ENCODE measurements around the gene DCLRE1B.

Gene DCLRE1B

DNA sequence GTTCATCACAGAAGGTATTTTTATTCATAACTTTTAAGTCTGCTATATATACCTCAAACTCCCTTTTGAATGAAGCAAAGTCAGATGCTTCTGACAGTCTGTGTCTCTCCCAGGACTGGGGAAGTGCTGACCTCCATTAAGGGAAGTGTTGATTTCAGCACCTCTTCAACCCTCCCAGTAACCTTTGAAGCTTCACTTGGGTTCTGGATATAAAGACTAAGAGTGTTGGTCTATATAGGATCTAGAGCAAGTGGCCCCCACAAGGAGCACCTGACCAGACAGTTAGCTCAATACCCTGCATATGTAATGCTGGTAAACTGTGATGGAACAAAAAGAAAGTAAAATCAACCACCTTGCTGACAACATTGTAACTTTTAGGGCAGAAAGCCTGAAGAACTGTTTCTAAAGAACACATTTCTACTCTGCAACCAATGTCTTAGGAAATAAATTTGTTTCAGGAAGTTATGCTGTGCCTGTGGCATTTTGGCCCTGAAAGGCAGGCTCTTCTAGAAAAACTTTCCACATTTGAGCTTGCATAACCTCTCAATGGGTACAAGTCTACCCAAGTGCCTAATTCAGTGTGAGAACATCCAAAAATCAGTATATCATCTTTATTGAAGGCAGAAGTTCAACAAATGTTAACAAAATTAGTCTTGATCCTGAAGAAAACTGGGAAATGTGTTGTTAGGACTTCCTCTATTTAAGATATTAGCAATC lies 32.7 kb upstream of the DCLRE1B start:
- no peak for DNase-seq (ENCODE audit: low read depth, low spot score)
- in situ Hi-C loops (cut with HindIII; ENCODE audit: low sequenced_read_pairs): no loop called here
- H3K4me3 ChIP-seq (ENCODE audit: low read depth, low read length): no peak overlapping the region
- TF ChIP-seq, protein P1, sequence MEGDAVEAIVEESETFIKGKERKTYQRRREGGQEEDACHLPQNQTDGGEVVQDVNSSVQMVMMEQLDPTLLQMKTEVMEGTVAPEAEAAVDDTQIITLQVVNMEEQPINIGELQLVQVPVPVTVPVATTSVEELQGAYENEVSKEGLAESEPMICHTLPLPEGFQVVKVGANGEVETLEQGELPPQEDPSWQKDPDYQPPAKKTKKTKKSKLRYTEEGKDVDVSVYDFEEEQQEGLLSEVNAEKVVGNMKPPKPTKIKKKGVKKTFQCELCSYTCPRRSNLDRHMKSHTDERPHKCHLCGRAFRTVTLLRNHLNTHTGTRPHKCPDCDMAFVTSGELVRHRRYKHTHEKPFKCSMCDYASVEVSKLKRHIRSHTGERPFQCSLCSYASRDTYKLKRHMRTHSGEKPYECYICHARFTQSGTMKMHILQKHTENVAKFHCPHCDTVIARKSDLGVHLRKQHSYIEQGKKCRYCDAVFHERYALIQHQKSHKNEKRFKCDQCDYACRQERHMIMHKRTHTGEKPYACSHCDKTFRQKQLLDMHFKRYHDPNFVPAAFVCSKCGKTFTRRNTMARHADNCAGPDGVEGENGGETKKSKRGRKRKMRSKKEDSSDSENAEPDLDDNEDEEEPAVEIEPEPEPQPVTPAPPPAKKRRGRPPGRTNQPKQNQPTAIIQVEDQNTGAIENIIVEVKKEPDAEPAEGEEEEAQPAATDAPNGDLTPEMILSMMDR (IDR thresholded peaks at IDR 0.05; ENCODE audit: low read depth, low read length): no peak

DNA sequence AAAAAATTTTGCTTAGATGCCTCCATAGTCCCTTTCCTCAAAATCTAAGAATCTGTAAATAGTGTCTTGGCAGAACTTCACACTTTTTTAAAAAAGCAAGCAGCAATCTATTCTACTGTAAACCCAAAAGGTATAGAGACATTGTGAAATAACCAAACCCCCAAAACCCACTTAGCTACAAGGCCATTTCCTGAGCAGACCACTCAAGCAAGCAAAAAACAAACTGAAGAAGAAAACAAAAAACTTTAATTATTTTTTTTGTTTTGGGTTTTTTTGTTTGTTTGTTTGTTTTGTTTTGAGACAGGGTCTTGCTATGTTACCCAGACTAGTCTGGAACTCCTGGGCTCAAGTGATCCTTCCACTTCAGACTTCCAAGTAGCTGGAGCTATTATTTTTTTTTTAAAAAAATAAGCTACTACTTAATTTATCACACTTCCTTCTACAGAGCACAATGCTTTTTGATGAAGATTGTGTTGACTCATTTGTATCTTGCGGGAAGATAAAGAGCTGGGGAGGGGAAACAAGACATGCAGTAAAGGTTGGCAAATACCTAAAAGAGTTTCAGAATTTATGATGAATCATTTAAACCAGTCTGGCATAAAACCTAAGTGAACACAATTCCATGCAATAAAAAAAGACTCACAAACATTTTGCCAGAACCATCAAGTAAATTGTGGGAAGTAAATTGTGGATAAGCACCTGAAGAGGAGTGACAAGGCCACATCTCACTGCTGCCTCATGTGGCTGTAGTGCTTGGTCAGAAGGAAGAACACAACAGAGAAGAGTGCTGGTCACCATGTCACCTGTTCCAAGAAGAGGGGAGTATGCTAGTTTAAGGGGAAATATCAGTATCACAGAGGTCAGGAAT lies 30.9 kb upstream of the DCLRE1B start:
- no peak overlapping the region for H3K4me3 ChIP-seq (ENCODE audit: low read depth, low read length)
- TF ChIP-seq, protein P1 (IDR thresholded peaks at IDR 0.05; ENCODE audit: low read depth, low read length): peak; percentile 26
- DNase-seq (ENCODE audit: low read depth, low spot score): no peak
- in situ Hi-C loops (cut with HindIII; ENCODE audit: low sequenced_read_pairs): no loop called here

DNA sequence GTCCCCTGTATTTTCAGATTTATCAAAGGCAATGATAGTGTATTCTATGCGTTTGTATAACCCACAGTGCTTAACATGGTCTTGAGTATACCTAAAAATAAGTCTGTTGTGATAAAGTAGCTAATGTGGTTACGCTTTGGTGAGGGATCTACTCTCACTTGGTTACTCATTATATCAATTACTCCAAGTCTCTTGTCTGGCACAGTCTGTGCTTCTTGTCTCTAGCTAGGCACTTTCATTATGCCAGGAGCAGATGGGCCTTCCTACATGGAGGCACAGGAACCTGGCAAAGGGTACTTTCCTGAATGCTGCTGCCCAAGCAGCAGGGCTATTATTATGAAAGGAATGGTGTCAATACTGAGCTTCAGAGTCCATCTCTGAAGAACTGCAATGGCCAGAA lies 29.4 kb upstream of the DCLRE1B start:
- no peak for DNase-seq (ENCODE audit: low read depth, low spot score)
- in situ Hi-C loops (cut with HindIII; ENCODE audit: low sequenced_read_pairs): no loop called here
- H3K4me3 ChIP-seq (ENCODE audit: low read depth, low read length): no peak overlapping the region
- TF ChIP-seq, protein P1 (IDR thresholded peaks at IDR 0.05; ENCODE audit: low read depth, low read length): no peak

DNA sequence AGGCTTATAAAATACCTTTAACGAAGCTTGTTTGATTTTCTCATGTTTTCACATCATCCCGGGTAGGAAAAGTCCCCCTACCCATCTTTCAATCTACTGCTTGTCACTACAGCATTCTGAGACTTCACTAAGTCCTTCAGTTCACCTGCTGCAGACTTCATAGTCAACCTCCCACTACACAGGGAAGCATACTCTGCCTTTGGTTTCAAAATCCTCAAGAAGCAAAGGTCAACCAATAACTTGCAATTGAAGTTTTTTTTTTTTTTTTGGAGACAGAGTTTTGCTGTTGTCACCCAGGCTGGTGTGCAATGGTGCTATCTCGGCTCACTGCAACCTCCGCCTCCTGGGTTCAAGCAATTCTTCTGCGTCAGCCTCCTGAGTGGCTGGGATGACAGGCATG lies 28.9 kb upstream of the DCLRE1B start:
- TF ChIP-seq, protein P1 (IDR thresholded peaks at IDR 0.05; ENCODE audit: low read depth, low read length): no peak
- DNase-seq (ENCODE audit: low read depth, low spot score): no peak
- in situ Hi-C loops (cut with HindIII; ENCODE audit: low sequenced_read_pairs): no loop called here
- no peak overlapping the region for H3K4me3 ChIP-seq (ENCODE audit: low read depth, low read length)

DNA sequence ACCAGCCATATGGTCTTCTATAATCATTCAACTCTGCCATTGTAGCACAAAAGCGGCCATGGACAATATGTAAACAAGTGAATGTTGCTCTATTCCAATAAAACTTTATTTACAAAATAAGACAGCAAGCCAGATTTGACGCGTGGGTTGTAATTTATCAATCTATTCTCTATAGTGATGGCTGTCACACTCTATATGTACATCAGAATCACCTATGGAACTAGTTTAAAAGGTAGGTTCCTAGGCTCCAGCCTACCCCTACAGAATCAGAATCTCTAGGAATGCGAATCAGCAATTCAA lies 25.4 kb upstream of the DCLRE1B start:
- DNase-seq (ENCODE audit: low read depth, low spot score): no peak
- TF ChIP-seq, protein P1 (IDR thresholded peaks at IDR 0.05; ENCODE audit: low read depth, low read length): no peak
- in situ Hi-C loops (cut with HindIII; ENCODE audit: low sequenced_read_pairs): no loop called here
- no peak overlapping the region for H3K4me3 ChIP-seq (ENCODE audit: low read depth, low read length)

DNA sequence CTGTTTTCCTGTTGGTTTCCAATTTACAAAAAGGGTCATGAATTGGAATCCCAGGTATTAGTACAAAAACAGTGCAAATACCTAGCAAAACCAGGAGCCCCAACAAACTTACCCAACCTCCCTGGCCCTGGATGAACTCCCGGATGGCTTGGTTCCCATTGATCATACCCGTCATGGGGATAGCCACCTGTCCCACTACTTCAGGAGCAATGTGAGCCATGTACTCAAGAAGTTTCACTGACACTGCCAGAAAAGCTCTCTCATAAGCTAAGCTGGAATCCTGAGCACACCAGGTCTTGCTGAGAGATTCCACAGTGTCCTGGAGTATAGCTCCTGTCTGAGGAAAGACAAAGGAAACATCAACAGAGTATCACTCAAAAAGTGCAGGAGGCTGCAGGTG lies 23.5 kb upstream of the DCLRE1B start:
- TF ChIP-seq, protein P1 (IDR thresholded peaks at IDR 0.05; ENCODE audit: low read depth, low read length): no peak
- in situ Hi-C loops (cut with HindIII; ENCODE audit: low sequenced_read_pairs): no loop called here
- H3K4me3 ChIP-seq (ENCODE audit: low read depth, low read length): no peak overlapping the region
- DNase-seq (ENCODE audit: low read depth, low spot score): no peak
